SU-DHL-6 (cell line): ENCODE results near the gene CX3CL1.

ENCODE experiments used
- H2AFZ ChIP-seq: fragments of 200-600 bp; sonication (generic); 2 replicates; pipeline ENCODE4 v1.6.1; 2014; ENCODE audit warnings: low read depth, mild to moderate bottlenecking, moderate library complexity, mixed read lengths, antibody characterized with exemption, low read length; ENCODE audit not compliant: severe bottlenecking
- H3F3A ChIP-seq: fragments of 200-600 bp; shearing (Covaris generic); 2 replicates; pipeline ENCODE4 v1.6.0; 2016; ENCODE audit warnings: antibody characterized with exemption, mild to moderate bottlenecking; ENCODE audit not compliant: insufficient read depth
- H3K27ac ChIP-seq: fragments of 200-600 bp; sonication (generic); 2 replicates; pipeline ENCODE4 v1.5.1; 2016; ENCODE audit warnings: low read depth, mild to moderate bottlenecking, low read length, moderate library complexity, mixed read lengths
- H3K27me3 ChIP-seq: fragments of 200-600 bp; sonication (generic), shearing (Covaris generic); 2 replicates; pipeline ENCODE4 v1.6.0; 2014; ENCODE audit warnings: mild to moderate bottlenecking, low read length
- H3K36me3 ChIP-seq: fragments of 200-600 bp; sonication (generic); 2 replicates; pipeline ENCODE4 v1.6.1; 2014; ENCODE audit warnings: mild to moderate bottlenecking, low read length, mixed read lengths
- H3K4me2 ChIP-seq: fragments of 300-600, 200-600 bp; shearing (Covaris generic), sonication (generic); 2 replicates; pipeline ENCODE4 v1.6.0; 2014; ENCODE audit warnings: low read length, low read depth, mild to moderate bottlenecking; ENCODE audit not compliant: poor library complexity, severe bottlenecking
- H3K4me3 ChIP-seq: fragments of 200-600 bp; sonication (generic); 2 replicates; pipeline ENCODE4 v1.5.1; 2014; ENCODE audit warnings: antibody characterized with exemption, low read length, mild to moderate bottlenecking, mixed read lengths; ENCODE audit not compliant: insufficient read depth, poor library complexity, severe bottlenecking
- H3K79me2 ChIP-seq: fragments of 200-600 bp; sonication (generic); 2 replicates; pipeline ENCODE4 v1.6.1; 2014; ENCODE audit warnings: mild to moderate bottlenecking, low read length, moderate library complexity; ENCODE audit not compliant: insufficient read depth
- H3K9ac ChIP-seq: fragments of 200-600 bp; sonication (generic); 2 replicates; pipeline ENCODE4 v1.7.0; 2014; ENCODE audit warnings: mild to moderate bottlenecking, low read length
- H3K9me2 ChIP-seq: fragments of 200-600 bp; sonication (generic); replicated peaks from 2 replicates; pipeline ENCODE4 v1.6.1; 2014; ENCODE audit warnings: low read length; ENCODE audit not compliant: insufficient read depth
- H3K9me3 ChIP-seq: fragments of 200-600 bp; sonication (generic); 2 replicates; pipeline ENCODE4 v1.6.1; 2014; ENCODE audit warnings: low read length, mixed read lengths; ENCODE audit not compliant: insufficient read depth
- H4K20me1 ChIP-seq: fragments of 200-600 bp; sonication (generic); 2 replicates; pipeline ENCODE4 v1.6.1; 2014; ENCODE audit warnings: low read depth, mild to moderate bottlenecking, antibody characterized with exemption, low read length, moderate library complexity, mixed read lengths
- EZH2phosphoT487 ChIP-seq: fragments of 200-600 bp; sonication (generic), shearing (Covaris generic); conservative IDR thresholded peaks from 2 replicates; pipeline ENCODE4 v1.6.1; 2018; ENCODE audit warnings: mild to moderate bottlenecking, antibody characterized with exemption, low read length, moderate library complexity, mixed read lengths
- TF ChIP-seq, protein P1 (sequence below): fragments of 200-600 bp; sonication (generic); IDR thresholded peaks from one replicate; pipeline ENCODE4 v1.5.1; 2017; ENCODE audit warnings: antibody characterized with exemption, mild to moderate bottlenecking, low read length, moderate library complexity; ENCODE audit not compliant: insufficient read depth, poor library complexity, severe bottlenecking

Gene CX3CL1

GRCh38 chr16:57432989-57433388, 60.7 kb downstream of the CX3CL1 start:
- Histone ChIP-seq H3K4me2 (no peak overlapping the region), H3K36me3 (peaks cover 19% of the 10 kb centered on the region), H3K9ac (no peak overlapping the region), H3K9me2 (no peaks in the 10 kb centered on the region), H3K9me3 (no peaks in the 10 kb centered on the region), H3F3A (no peaks in the 10 kb centered on the region; the same call in 1 of the 2 replicates), H4K20me1 (no peaks in the 10 kb centered on the region), H3K27ac (no peak overlapping the region), H3K27me3 (no peaks in the 10 kb centered on the region), H2AFZ (no peak overlapping the region), H3K79me2 (no peaks in the 10 kb centered on the region), H3K4me3 (no peak overlapping the region)
- TF ChIP-seq, protein P1, sequence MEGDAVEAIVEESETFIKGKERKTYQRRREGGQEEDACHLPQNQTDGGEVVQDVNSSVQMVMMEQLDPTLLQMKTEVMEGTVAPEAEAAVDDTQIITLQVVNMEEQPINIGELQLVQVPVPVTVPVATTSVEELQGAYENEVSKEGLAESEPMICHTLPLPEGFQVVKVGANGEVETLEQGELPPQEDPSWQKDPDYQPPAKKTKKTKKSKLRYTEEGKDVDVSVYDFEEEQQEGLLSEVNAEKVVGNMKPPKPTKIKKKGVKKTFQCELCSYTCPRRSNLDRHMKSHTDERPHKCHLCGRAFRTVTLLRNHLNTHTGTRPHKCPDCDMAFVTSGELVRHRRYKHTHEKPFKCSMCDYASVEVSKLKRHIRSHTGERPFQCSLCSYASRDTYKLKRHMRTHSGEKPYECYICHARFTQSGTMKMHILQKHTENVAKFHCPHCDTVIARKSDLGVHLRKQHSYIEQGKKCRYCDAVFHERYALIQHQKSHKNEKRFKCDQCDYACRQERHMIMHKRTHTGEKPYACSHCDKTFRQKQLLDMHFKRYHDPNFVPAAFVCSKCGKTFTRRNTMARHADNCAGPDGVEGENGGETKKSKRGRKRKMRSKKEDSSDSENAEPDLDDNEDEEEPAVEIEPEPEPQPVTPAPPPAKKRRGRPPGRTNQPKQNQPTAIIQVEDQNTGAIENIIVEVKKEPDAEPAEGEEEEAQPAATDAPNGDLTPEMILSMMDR: no peak
- TF ChIP-seq EZH2phosphoT487: no peak

DNA sequence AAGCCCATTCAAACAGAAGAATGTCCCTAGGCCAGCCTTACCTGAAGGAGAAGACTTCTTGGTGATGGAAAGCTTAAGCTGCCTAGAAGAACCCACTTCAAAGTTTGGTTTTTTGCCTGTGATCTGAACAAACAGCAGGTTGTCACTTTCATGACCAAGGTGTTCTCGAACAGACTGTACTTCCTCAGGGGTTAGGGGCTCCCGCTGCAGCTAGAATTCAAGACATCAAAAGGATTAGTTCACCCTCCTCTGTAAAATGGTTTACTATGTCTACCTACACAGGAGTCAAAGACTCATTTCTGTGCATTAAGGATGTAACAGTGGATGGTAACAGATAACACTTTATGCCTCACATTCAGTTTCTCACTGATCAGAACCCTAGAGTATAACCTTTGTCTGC, 61.7 kb downstream of the CX3CL1 start:
- H3K79me2 ChIP-seq: no peaks in the 10 kb centered on the region
- H3K9me3 ChIP-seq: no peaks in the 10 kb centered on the region
- no peak overlapping the region for H3K4me3 ChIP-seq
- H3K9ac ChIP-seq: no peak overlapping the region
- H3K4me2 ChIP-seq: no peak overlapping the region
- no peaks in the 10 kb centered on the region for H3K9me2 ChIP-seq
- no peaks in the 10 kb centered on the region; the same call in 1 of the 2 replicates for H3F3A ChIP-seq
- TF ChIP-seq EZH2phosphoT487: no peak
- TF ChIP-seq, protein P1: no peak
- no peak overlapping the region for H3K27ac ChIP-seq
- peaks cover 28% of the 10 kb centered on the region for H3K36me3 ChIP-seq
- no peaks in the 10 kb centered on the region for H3K27me3 ChIP-seq
- no peaks in the 10 kb centered on the region for H4K20me1 ChIP-seq
- no peak overlapping the region for H2AFZ ChIP-seq
